HG03558 (cell line): ENCODE data around the gene PRRX1.

Experiments used
- ATAC-seq: cut with Tn5 transposase; IDR thresholded peaks from one replicate; pipeline ENCODE4 v1.9.1; 2021; ENCODE audit warnings: moderate number of reproducible peaks; ENCODE audit not compliant: unreplicated experiment; ENCODE audit errors: extremely low read depth

PRRX1 gene

GRCh38 chr1:170663404-170664092 lies 383 bp upstream of the PRRX1 start:
- no peak for ATAC-seq

GRCh38 chr1:170664828-170665612 lies 1.1 kb downstream of the PRRX1 start:
- ATAC-seq: no peak

- ATAC-seq: no peak
These were observed 1.7 kb downstream of the PRRX1 start for GRCh38 chr1:170665629-170666028.

- no peak for ATAC-seq
These were observed 2.8 kb downstream of the PRRX1 start for GRCh38 chr1:170666541-170667254.

GRCh38 chr1:170668209-170669106 lies 4.5 kb downstream of the PRRX1 start:
- ATAC-seq: no peak

- no peak for ATAC-seq
These were observed 5.1 kb downstream of the PRRX1 start for GRCh38 chr1:170669107-170669445.

GRCh38 chr1:170669586-170670530 lies 5.9 kb downstream of the PRRX1 start:
- no peak for ATAC-seq

- no peak for ATAC-seq
These were observed 7.1 kb downstream of the PRRX1 start for GRCh38 chr1:170670802-170671628.

- ATAC-seq: no peak
These were observed 7.7 kb downstream of the PRRX1 start for GRCh38 chr1:170671629-170671963.

GRCh38 chr1:170672316-170672715 lies 8.4 kb downstream of the PRRX1 start:
- ATAC-seq: no peak

GRCh38 chr1:170674239-170674638 lies 10.3 kb downstream of the PRRX1 start:
- no peak for ATAC-seq

GRCh38 chr1:170674986-170675385 lies 11.1 kb downstream of the PRRX1 start:
- no peak for ATAC-seq

- ATAC-seq: no peak
These were observed 11.9 kb downstream of the PRRX1 start for GRCh38 chr1:170675865-170676264.

- no peak for ATAC-seq
These were observed 12.7 kb downstream of the PRRX1 start for GRCh38 chr1:170676628-170677027.

- ATAC-seq: no peak
These were observed 14.2 kb downstream of the PRRX1 start for GRCh38 chr1:170678027-170678600.

- no peak for ATAC-seq
These were observed 16.5 kb downstream of the PRRX1 start for GRCh38 chr1:170680428-170680827.

- no peak for ATAC-seq
These were observed 18.2 kb downstream of the PRRX1 start for GRCh38 chr1:170682169-170682568.

- ATAC-seq: no peak
These were observed 18.9 kb downstream of the PRRX1 start for GRCh38 chr1:170682809-170683208.
